H1 (cell line): ENCODE results near the gene FOXL2NB.

Experiments used
- BRCA1 ChIP-seq: IDR thresholded peaks from 2 replicates; pipeline ENCODE4 v1.6.1; 2012; ENCODE audit warnings: low read depth, low read length, improper control_type of control experiment
- CREB1 ChIP-seq: IDR thresholded peaks from 2 replicates; pipeline ENCODE4 v1.6.1; 2012; ENCODE audit warnings: inconsistent platforms
- CTCF ChIP-seq, 3 experiments: IDR thresholded peaks; 1 replicate in 2 of 3; 2 replicates in 1 of 3; pipeline versions ENCODE4 v1.5.1 to v1.6.1; 2011; ENCODE audit warnings: low read length in 3 of 3, mild to moderate bottlenecking in 3 of 3, inconsistent platforms in 2 of 3, low read depth in 1 of 3, moderate library complexity in 1 of 3; ENCODE audit not compliant: insufficient read depth in 1 of 3; ENCODE audit errors: control extremely low read depth in 1 of 3
- EGR1 ChIP-seq: IDR thresholded peaks from 2 replicates; pipeline ENCODE4 v1.6.1; 2011; ENCODE audit warnings: low read depth, low read length, borderline replicate concordance
- HDAC6 ChIP-seq: IDR thresholded peaks from one replicate; pipeline ENCODE4 v1.7.1; 2012; ENCODE audit warnings: low read depth, mild to moderate bottlenecking, inconsistent platforms, low read length, moderate library complexity
- MAX ChIP-seq: IDR thresholded peaks from 2 replicates; pipeline ENCODE4 v1.6.1; 2012; ENCODE audit warnings: inconsistent platforms
- NANOG ChIP-seq: IDR thresholded peaks from 2 replicates; pipeline ENCODE4 v1.6.1; 2011; ENCODE audit warnings: low read length, low read depth, mild to moderate bottlenecking, inconsistent platforms; ENCODE audit not compliant: insufficient read depth, poor library complexity, severe bottlenecking
- POLR2A ChIP-seq, 2 experiments: IDR thresholded peaks; 1 replicate in 1 of 2; 2 replicates in 1 of 2; pipeline ENCODE4 v1.6.1; 2011; ENCODE audit warnings: low read depth in 2 of 2, low read length in 2 of 2, mild to moderate bottlenecking in 2 of 2; ENCODE audit errors: control extremely low read depth in 1 of 2
- ZNF274 ChIP-seq: IDR thresholded peaks from 2 replicates; pipeline ENCODE4 v1.7.0; 2012; ENCODE audit warnings: low read length, borderline replicate concordance; ENCODE audit errors: extremely low read depth

DNA sequence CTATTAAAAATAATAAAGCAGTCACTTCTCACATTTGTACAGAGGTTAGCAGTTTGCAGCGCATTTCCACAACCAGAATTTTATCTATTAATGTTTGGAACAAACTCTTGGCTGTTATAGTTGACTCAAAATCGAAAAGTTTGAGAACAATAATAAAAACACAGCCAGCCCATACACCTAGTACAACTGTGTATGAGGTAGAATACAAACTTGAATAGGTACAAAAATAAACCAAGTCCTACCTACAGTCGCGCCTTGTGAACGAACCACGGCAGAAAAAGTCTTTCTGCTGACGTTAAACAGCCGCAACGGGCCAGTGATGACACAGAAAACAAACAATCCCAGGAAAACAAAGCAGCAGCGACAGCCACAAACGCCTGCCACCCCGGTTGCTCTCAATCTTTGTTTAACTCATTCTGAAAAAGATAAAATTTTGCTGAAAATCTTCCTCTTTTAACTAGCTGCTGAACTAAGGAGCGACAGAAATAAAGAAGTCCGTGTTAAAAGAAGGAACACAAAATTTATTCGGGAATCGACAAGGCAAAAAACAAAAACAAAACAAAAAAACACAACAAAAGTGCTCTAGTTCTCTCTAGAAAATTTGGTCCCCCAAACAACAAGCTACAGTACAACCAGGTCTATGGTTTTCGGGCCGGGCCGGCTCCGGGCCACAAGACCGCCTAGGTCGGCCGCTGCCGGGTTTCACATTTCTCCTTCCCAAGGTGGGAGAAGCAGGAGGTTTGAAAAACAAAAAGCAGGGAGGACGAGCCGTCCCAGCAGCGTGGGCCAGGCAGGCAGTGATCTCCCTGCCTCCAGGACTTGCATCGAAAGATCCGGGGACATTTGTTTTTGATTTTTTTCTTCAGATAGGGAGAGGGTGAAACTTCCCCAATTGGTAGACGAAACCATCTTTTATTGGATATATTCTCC lies 3.0 kb upstream of the FOXL2NB start:
- TF ChIP-seq EGR1: no peak
- no peak for TF ChIP-seq BRCA1
- no peak for TF ChIP-seq CREB1
- TF ChIP-seq POLR2A (IDR thresholded peaks at IDR 0.05; ENCODE audit: control extremely low read depth in 1 of 2, low read depth in 2 of 2, low read length in 2 of 2): no peak
- TF ChIP-seq CTCF (IDR thresholded peaks at IDR 0.05; ENCODE audit: control extremely low read depth in 1 of 3, insufficient read depth in 1 of 3, low read depth in 1 of 3, low read length in 3 of 3): no peak
- peak; percentile 59; the same call in 1 of the 2 replicates for TF ChIP-seq MAX
- no peak for TF ChIP-seq HDAC6
- TF ChIP-seq NANOG: no peak
- no peak for TF ChIP-seq ZNF274
